ENCODE data around the gene NXF1.

The NXF1 gene

GRCh38 chr11:62792202-62792575 lies 13.1 kb downstream of the NXF1 start:
- in situ Hi-C loops (cut with HindIII; ENCODE audit: low pct_ligation_motif_present, low sequenced_read_pairs): no loop called here
- TF ChIP-seq, protein P1, sequence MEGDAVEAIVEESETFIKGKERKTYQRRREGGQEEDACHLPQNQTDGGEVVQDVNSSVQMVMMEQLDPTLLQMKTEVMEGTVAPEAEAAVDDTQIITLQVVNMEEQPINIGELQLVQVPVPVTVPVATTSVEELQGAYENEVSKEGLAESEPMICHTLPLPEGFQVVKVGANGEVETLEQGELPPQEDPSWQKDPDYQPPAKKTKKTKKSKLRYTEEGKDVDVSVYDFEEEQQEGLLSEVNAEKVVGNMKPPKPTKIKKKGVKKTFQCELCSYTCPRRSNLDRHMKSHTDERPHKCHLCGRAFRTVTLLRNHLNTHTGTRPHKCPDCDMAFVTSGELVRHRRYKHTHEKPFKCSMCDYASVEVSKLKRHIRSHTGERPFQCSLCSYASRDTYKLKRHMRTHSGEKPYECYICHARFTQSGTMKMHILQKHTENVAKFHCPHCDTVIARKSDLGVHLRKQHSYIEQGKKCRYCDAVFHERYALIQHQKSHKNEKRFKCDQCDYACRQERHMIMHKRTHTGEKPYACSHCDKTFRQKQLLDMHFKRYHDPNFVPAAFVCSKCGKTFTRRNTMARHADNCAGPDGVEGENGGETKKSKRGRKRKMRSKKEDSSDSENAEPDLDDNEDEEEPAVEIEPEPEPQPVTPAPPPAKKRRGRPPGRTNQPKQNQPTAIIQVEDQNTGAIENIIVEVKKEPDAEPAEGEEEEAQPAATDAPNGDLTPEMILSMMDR (IDR thresholded peaks at IDR 0.05; ENCODE audit: low read depth, low read length, missing control alignments): no peak
- Histone ChIP-seq H3K4me3 (ENCODE audit: low read depth, low read length) (no peak overlapping the region), H3K27me3 (replicated peaks) (no peaks in the 10 kb centered on the region), H3K36me3 (replicated peaks) (peaks cover 67% of the 10 kb centered on the region), H3K27ac (peak overlapping the region; percentile 7)
- DNase-seq: no peak

GRCh38 chr11:62791501-62792201 lies 13.6 kb downstream of the NXF1 start, which contains the start of gene TMEM223:
Gene TMEM223, minus strand, starts transcription at chr11:62792006. Its CDS starts 12 bp downstream, at chr11:62791994.
- H3K27me3 ChIP-seq (replicated peaks): no peaks in the 10 kb centered on the region
- peak within 1 kb of the TSS; percentile 71 for H3K27ac ChIP-seq
- TF ChIP-seq, protein P1 (IDR thresholded peaks at IDR 0.05; ENCODE audit: low read depth, low read length, missing control alignments): peak; percentile 12
- DNase-seq: peak; percentile 68
- in situ Hi-C loops (cut with HindIII; ENCODE audit: low pct_ligation_motif_present, low sequenced_read_pairs): no loop called here
- H3K36me3 ChIP-seq (replicated peaks): peaks cover 62% of the 10 kb centered on the region
- peak within 1 kb of the TSS; percentile 94 for H3K4me3 ChIP-seq (ENCODE audit: low read depth, low read length)

DNA sequence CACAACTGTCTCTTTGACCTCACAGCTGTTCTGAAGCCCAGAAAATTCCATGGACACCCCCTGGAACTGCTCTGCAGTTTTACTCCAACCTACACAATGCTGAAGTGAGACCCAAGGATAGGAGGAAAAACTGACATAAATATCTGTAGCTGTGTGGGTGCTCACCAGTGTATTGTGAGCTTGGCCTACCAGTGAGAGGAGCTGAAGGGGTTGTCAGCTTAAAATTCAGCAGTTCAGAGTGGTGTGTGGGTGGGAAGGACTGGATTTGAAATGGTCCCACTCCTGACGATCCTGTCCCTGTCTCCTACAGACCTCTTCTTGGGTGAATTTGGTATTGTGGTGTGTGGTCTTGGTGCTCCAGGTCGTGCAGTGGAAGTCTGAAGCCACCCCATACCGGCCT lies 15.7 kb downstream of the NXF1 start:
- no peak for DNase-seq
- TF ChIP-seq, protein P1 (IDR thresholded peaks at IDR 0.05; ENCODE audit: low read depth, low read length, missing control alignments): no peak
- Histone ChIP-seq H3K27me3 (replicated peaks) (no peaks in the 10 kb centered on the region), H3K27ac (no peak overlapping the region), H3K36me3 (replicated peaks) (peaks cover 42% of the 10 kb centered on the region), H3K4me3 (ENCODE audit: low read depth, low read length) (no peak overlapping the region)
- in situ Hi-C loops (cut with HindIII; ENCODE audit: low pct_ligation_motif_present, low sequenced_read_pairs): no loop called here

DNA sequence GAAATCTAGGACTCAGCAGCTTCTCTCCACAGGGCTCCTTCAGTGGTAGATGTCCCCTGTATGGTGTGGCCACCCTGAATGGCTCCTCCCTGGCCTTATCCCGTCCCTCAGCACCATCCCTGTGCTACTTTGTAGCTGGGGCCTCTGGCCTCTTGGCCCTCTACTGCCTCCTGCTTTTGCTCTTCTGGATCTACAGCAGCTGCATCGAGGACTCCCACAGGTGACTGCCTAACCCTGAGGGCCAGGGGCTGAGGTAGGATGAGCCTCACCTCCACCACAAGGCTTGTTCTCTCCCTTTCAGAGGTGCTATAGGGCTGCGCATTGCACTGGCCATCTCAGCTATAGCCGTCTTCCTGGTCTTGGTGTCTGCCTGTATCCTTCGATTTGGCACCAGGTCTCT lies 16.2 kb downstream of the NXF1 start:
- H3K27me3 ChIP-seq (replicated peaks): no peaks in the 10 kb centered on the region
- peaks cover 36% of the 10 kb centered on the region for H3K36me3 ChIP-seq (replicated peaks)
- TF ChIP-seq, protein P1 (IDR thresholded peaks at IDR 0.05; ENCODE audit: low read depth, low read length, missing control alignments): no peak
- no peak for DNase-seq
- no peak overlapping the region for H3K27ac ChIP-seq
- in situ Hi-C loops (cut with HindIII; ENCODE audit: low pct_ligation_motif_present, low sequenced_read_pairs): no loop called here
- no peak overlapping the region for H3K4me3 ChIP-seq (ENCODE audit: low read depth, low read length)

GRCh38 chr11:62787005-62787759 lies 18.1 kb downstream of the NXF1 start, which contains the start of gene TMEM179B:
Gene TMEM179B, plus strand, starts transcription at chr11:62787402. Its CDS starts 30 bp downstream, at chr11:62787432.
- Histone ChIP-seq H3K27ac (peak within 1 kb of the TSS; percentile 65), H3K27me3 (replicated peaks) (no peaks in the 10 kb centered on the region), H3K36me3 (replicated peaks) (peaks cover 20% of the 10 kb centered on the region), H3K4me3 (ENCODE audit: low read depth, low read length) (peak within 1 kb of the TSS; percentile 90)
- peak; percentile 98 for DNase-seq
- in situ Hi-C loops (cut with HindIII; ENCODE audit: low pct_ligation_motif_present, low sequenced_read_pairs): no loop called here
- TF ChIP-seq, protein P1 (IDR thresholded peaks at IDR 0.05; ENCODE audit: low read depth, low read length, missing control alignments): peak; percentile 80
